G401.6 (cell line): Measurements from ENCODE around the gene PRKCE.
"Not testable (repeated sequence)": the region's sequence is repeated elsewhere in the genome, so short reads cannot be mapped to it uniquely, and the experiment has no call there.

Experiments
- FAIRE-seq: peaks from 2 replicates; lab custom pipeline; 2012; peaks lifted over from hg19 to GRCh38; lab: Jason Lieb, UNC

PRKCE gene

DNA sequence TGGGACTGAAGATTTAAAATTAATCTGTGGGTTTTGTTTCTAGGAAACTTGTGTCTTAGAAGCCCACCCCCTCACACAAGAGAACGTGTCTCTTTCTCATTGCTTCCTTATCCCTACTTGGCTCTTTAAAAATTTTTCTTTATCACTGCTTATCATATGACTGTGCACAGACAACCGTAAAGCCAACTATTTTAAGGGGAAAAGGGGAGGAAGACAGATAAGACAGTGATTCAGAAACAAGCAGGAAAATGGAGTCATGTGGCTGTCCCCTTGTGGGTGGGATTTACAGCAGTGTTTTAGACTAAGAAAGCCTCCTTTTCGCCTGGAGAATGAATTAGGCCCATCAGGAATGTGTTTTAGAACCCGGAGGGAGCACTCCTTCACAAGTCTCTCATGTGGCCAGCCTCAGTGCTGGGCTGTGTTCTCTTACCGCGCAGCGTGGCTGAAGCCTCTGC, 17.6 kb downstream of the PRKCE start:
- no peak for FAIRE-seq

DNA sequence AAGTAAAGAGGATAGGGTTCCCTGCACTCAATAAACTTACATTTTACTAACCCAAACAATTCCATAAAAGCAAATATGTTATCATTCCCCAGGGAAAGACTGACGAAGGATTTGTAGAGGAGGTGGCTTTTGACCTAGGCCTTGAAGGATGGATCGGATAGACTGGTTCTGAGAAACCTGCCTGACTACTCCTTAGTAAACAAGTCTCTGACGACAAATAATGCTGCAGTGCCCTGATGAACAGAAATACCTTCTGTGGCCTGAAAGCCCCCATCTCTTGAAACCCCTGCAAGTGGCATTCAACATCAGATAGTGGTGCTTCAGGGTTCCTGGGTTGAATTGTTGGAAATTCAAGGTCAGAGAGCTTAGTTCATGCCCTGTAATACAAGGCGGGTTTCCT, 19.2 kb downstream of the PRKCE start:
- FAIRE-seq = no peak

DNA sequence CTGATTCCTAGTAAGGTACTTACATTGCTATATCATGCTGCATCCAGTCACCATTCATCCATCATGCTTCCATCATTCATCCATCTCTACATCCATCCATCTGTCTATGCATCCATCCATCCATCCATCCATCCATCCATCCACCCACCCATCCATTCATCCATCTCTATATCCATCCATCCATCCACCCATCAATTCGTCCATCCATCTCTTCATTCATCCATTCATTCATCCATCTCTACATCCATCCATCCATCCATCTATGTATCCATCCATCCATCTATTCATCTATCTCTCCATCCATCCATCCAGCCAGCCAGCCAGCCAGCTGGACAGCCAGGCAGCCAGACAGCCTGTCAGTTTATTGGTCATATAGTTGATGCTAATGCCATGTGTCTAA, 20.7 kb downstream of the PRKCE start:
- no peak for FAIRE-seq

DNA sequence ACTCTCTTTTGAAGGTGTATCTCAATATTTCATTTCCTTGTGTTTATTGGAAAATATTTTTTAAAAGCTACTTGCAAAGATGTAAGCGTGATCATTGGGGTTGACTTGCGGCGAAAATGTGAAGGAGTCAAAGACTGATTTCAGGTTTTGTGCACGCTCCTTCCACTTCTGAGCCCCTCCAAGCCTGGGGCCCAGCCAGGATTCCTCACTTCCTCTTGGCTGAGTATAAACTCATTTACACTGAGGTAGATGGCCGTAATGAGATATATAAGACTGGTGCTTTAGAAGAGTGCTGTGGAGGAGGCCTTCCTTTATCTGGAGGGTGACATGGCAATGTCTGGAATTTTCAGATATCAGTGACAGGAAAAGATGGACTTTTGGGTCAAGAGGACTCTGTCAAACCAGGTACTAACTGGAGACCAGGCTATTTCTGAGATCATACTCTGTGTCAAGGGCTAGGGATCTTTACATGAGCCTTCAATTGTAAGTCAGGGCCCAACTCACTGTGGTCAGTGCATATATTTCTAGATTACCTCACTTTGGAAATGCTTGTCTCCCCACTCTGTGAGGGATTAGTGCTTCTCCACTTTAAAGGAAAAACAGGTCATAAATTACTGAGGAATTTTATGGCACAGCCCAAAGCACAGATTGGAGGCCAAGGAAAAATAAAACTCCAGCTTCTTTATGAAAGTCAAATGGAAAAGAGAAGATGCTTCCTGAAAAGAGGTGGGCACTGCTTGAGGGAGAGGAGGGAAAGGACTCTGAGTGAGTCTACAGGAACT, 22.8 kb downstream of the PRKCE start:
- FAIRE-seq = no peak

DNA sequence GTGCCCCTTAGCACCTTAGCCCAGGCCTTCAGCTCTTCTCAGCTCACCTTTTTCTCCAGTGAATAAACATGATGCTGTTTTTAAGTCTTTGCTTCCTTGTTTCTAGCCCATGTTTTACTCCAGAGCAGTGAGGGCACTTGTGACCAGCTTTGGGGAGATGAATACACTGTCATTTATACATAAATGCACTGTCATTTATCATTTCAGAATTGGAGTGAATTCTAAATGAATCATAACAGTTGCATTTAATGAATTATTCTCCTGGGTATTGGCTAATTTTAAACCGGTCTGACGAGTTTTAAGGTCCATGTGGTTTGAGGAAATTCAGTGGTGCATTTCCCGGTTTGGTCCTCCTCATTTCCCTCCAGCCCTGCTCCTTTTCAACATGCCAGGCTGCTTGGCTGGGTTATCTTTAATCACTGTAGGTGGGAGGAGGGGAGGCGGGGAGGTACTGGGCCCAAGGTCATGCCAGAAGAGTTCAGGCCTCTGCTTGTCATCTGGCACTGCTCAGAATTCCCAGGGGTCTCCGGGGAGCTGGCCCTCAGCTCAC, 23.9 kb downstream of the PRKCE start:
- no peak for FAIRE-seq

GRCh38 chr2:45676088-45676487, 24.6 kb downstream of the PRKCE start:
- no peak for FAIRE-seq

GRCh38 chr2:45678791-45679348, 27.4 kb downstream of the PRKCE start:
- FAIRE-seq = no peak

GRCh38 chr2:45680351-45680967, 29.0 kb downstream of the PRKCE start:
- FAIRE-seq = no peak

- FAIRE-seq = no peak
Measured at GRCh38 chr2:45681675-45682074, 30.2 kb downstream of the PRKCE start.

DNA sequence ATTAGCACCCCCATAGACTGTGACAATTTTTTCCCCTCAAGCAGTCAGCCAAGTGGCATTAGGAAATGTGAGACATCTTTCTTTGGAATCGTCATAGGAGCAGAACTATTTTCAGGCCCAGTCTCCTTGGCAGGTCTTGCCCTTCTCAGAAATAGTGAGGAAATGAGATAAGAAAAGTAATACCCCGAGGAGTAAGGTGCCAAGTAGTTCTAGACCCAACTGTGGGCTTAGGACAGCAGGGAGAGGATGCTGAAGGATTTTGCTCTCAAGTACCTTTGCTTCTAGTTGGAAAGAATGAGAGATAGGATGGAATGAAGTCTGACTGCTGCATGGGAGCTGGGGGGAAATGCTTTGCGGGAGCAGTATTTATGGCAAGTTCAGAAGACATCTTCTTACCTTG, 31.8 kb downstream of the PRKCE start:
- no peak for FAIRE-seq

DNA sequence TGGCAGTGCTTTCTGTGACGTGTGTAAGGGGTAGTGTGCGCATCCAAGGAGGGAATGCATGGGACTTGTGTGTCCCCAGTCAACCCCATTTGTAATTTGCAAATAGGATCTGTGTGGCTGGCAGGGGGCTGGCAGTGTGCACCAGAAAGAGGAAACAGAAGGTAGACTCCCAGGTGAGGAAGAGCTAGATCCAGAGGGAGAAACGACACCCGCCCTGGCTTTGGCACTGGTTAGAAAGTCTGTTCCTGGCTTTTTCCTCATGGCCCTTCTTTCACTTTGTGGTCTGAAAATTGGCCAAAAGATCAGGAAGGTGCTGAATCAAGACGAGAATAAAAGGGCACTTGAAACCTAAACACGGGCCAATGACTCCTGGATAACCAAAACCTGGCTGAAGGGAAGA, 33.3 kb downstream of the PRKCE start:
- FAIRE-seq = no peak

DNA sequence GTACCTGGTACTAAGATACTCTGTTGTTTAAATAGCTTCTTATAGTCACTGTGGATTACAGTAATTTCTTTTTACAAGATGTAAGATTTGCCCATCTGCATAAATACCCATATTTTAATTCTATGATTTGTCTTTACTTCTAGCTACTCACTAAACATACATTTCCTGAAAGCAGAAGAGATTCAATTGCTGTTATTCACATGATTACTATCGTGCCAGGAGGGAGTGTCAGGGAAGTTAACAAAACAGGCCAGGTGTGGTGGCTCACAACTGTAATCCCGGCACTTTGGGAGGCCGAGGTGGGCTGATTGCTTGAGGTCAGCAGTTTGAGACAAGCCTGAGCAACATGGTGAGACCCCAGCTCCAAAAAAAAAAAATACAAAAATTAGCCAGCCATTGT, 33.8 kb downstream of the PRKCE start:
- no peak for FAIRE-seq

DNA sequence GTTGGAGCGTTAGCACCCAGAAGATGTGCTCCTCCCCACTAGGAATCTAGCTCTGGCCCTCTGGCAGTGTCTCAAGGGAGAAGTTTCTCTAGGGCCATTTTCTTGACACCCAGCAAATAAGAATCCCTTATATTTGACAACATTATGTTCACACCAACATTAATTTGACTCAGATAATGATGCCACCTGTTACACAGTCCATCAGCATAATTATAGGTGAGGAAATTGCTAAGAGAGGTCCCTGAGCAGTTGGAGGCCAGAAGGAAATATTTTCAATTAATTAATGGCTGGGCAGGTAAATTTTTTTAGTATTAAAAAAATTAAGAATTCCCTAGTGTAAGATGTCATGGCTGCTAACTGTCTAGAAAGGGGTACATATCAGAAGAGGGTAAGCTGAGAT, 36.5 kb downstream of the PRKCE start:
- no peak for FAIRE-seq

DNA sequence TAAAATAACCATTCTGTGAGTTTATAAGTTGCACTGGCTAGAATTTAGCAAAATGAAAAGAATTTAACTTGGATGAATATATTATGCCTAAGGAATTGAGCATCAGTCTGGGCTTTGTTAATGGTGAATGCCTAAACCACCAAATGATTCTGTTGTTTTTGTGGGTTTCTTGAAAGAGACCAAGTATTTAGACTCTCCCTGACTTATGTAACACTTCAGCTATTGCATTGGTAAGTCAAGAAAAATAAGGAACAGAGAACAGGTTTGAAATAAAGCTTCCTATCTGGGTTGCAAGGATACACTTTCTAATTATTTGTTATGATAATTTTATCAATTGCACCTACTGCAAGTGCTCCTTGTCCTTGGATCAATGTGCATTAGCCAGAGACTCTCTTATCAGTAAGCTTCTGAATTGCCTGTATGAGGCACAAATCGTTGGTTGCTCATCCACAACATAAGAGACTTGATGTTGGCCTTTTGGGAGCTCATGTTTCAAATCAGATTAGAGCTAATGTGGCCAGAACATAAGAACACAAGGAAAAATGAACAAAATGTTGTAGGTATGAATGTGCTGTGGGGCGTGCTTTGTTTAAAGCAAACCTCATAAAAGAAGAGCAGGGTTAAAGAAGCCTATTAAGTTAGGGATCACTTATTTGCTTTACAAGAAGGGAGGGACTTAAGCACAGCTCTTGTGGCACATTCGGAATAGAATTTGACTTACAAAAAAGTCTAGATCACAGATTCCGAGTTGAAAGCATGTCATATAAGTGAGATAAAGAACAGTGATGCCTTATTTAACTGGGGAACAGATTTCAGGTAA, 37.2 kb downstream of the PRKCE start:
- FAIRE-seq = no peak

DNA sequence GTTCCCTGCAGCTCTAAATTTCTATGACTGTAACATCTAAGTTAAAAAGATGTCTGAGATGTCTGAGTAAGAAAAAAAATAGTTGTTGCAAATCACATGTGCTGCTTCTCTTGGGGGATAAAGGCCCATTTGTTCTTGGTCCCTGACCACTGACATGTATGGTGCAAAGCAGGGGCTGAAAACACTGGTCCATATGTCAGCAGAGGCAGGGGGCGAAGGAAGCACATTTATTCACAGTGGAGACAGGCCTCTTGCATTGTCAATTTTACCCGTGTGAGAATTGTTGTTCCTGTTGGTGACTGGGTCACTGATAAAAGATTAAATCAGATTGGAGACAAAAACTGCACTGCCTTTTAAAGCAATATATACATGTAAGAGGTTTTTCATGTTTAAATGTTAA, 38.8 kb downstream of the PRKCE start:
- FAIRE-seq = no peak

GRCh38 chr2:45691171-45691999, 39.9 kb downstream of the PRKCE start:
- FAIRE-seq = no peak

GRCh38 chr2:45692566-45692965, 41.1 kb downstream of the PRKCE start:
- no peak for FAIRE-seq

GRCh38 chr2:45695480-45696007, 44.1 kb downstream of the PRKCE start:
- FAIRE-seq = not testable (repeated sequence)

DNA sequence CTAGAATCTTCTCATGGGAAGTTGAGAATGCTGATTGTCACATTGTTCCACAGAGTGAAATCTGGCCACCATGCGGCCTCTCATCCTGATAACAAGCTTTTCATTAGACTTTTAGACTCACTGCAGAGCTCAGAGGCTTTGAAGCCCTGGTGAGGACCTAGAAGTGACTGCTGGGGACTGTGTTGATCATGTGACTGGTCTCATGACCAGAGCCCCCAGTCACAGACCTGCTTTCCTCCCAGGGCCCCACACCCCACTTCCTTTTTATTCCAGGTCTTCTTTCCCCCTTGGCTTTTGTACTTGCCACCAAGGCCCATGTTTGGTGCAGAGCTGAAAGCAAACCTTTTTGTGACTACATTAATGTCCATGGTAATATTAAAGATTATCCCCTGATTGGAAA, 45.2 kb downstream of the PRKCE start:
- FAIRE-seq = no peak

DNA sequence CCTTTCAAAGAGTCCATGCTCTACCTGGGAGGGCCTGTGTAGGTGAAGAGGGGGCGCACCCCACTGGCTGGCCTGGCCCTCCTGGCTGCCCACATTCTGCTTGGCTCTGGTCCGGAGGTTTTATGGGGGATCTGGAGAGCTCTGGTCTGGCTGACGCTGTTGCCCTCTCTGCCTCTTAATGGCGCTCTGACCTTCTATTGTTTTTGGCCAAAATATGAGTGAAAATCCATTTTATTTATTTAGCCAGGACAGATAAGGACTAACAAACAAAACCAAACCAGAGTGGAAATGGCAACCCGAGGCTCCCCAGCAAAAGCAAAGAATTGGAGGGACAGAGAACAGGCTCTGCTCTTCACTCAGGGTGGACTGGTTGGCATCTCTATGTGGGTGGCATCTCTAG, 45.7 kb downstream of the PRKCE start:
- no peak for FAIRE-seq

DNA sequence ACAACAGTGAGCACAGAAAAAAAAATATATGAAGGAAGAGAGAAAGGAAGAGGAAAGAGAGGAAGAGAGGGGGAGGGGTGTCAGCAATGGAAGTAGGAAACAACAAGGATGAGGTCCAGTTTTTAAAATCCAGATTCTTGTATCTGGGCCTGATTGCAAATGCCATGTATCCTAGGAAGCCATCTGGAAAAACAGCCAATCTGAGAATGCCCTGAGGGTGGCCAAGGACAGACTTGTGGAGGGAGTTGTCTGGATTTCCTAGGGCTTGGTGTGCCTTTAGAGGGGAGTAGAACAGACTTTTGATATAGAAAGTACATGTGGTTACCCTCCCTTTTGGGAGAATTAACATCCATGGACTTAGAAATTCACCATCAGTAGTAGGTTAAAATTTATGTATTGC, 47.1 kb downstream of the PRKCE start:
- no peak for FAIRE-seq
